Spleen (tissue), 11 donors: ENCODE results near the gene ADAMTS17. TPM values are rescaled to one million over a fixed set of nuclear protein-coding genes. Genes with fewer than 3 reads are reported as not detected.

Experiments
- DNase-seq: peaks from one replicate; pipeline ENCODE4 v3.0.0-alpha.2; 2020
- H3K27ac ChIP-seq, 8 donors: fragments of 200-600 bp; sonication (generic) in 7 of 8; 1 replicate in 4 of 8; 2 replicates in 4 of 8; pipeline versions ENCODE4 v1.5.0 to v1.8.0; 2016 to 2021; ENCODE audit warnings: inconsistent platforms in 4 of 8, mild to moderate bottlenecking in 4 of 8, moderate library complexity in 1 of 8
- H3K27me3 ChIP-seq, 7 donors: fragments of 200-600 bp; sonication (generic) in 6 of 7; replicated peaks in 1 of 7; 1 replicate in 4 of 7; 2 replicates in 3 of 7; pipeline versions ENCODE4 v1.5.0 to v1.8.0; 2016 to 2021; ENCODE audit warnings: inconsistent platforms in 3 of 7, mild to moderate bottlenecking in 1 of 7
- H3K36me3 ChIP-seq, 6 donors: fragments of 200-600 bp; sonication (generic) in 5 of 6; 1 replicate in 4 of 6; 2 replicates in 2 of 6; pipeline versions ENCODE4 v1.5.0 to v1.8.0; 2016 to 2021; ENCODE audit warnings: inconsistent platforms in 2 of 6
- H3K4me1 ChIP-seq, 6 donors: fragments of 200-600 bp; sonication (generic) in 5 of 6; 1 replicate in 3 of 6; 2 replicates in 3 of 6; pipeline versions ENCODE4 v1.5.0 to v1.8.0; 2016 to 2021; ENCODE audit warnings: inconsistent platforms in 3 of 6
- H3K4me3 ChIP-seq, 8 donors: fragments of 200-600 bp; sonication (generic) in 7 of 8; 1 replicate in 4 of 8; 2 replicates in 4 of 8; pipeline versions ENCODE4 v1.5.0 to v1.8.0; 2016 to 2021; ENCODE audit warnings: inconsistent platforms in 4 of 8, mild to moderate bottlenecking in 4 of 8, moderate library complexity in 2 of 8
- H3K9me3 ChIP-seq, 8 donors: fragments of 200-600 bp; sonication (generic) in 7 of 8; 1 replicate in 4 of 8; 2 replicates in 4 of 8; pipeline versions ENCODE4 v1.5.0 to v1.8.0; 2016 to 2021; ENCODE audit warnings: inconsistent platforms in 4 of 8
- POLR2A ChIP-seq, 3 donors: fragments of 450-650 bp; IDR thresholded peaks; one replicate each; pipeline ENCODE4 v1.5.1; 2017; ENCODE audit warnings: antibody characterized with exemption in 3 of 3, mild to moderate bottlenecking in 1 of 3
- POLR2AphosphoS5 ChIP-seq, 3 donors: sonication (generic); formaldehyde crosslinking; IDR thresholded peaks; one replicate each; pipeline ENCODE4 v1.5.1; 2017; ENCODE audit warnings: antibody characterized with exemption in 3 of 3
- WGBS, 5 donors: extraction: QIAGEN DNeasy Blood & Tissue Kit in 3 of 5; methylation state at CpG; one replicate each; pipeline versions ENCODE4 v1.1.5 to v1.1.7; 2013 to 2018; 5-methylcytosine and 5-hydroxymethylcytosine counted together
- intact Hi-C: fragments of 100-400 bp; cut with DNase I; formaldehyde crosslinking; loops from one replicate; pipeline ENCODE4 v1.15.0; 2023; ENCODE audit warnings: low total_unique reads
- polyA plus RNA-seq, 3 donors: library from polyadenylated mRNA; stranded (reverse); fragments of 200-250 nt; gene quantifications; one replicate each; pipeline ENCODE4 v1.2.1, GENCODE V29; 2013
- total RNA-seq, 7 donors: library from RNA; depleted of rRNA in 3 of 7; stranded (reverse); fragments of >200 nt in 3 of 7; fragmentation: NEBNext Ultra II Directional in 4 of 7; extraction: Animal tissue kit (Norgen Biotek cat#: 25700) in 4 of 7; gene quantifications; one replicate each; pipeline versions ENCODE4 v1.1.0 to v1.2.1, GENCODE V29; 2016 to 2021
- TF ChIP-seq, protein P1 (sequence below), 11 experiments: fragments of 200-600 bp in 7 of 11; fragments of 450-650 bp in 4 of 11; sonication (generic) in 4 of 11; IDR thresholded peaks in 8 of 11; conservative IDR thresholded peaks in 3 of 11; 1 replicate in 7 of 11; 2 replicates in 4 of 11; pipeline versions ENCODE4 v1.4.0 to v1.8.0; 2016 to 2021; ENCODE audit warnings: antibody characterized with exemption in 11 of 11, inconsistent platforms in 4 of 11, mild to moderate bottlenecking in 1 of 11
- donor health status: healthy with polysubstance abuse.
- donor health status: DM: no; HTN: no; CAD: no; lungs with moderate emphysema.
- donor health status: DM: no; HTN: no; CAD: no.
- donor health status: Bipolar disorder and iron deficiency.
- donor health status: healthy.
- donor health status: DM: no; HTN: no; CAD: no.
- donor health status: DM: yes; HTN: yes; CAD: no.

ADAMTS17 gene
- total and polyA plus RNA-seq, 10 donors: 0.21 to 13.2 (median 5.8) TPM

GRCh38 chr15:100108346-100108745 is 233.4 kb downstream of the ADAMTS17 start:
- Histone ChIP-seq H3K27me3 (no peaks in the 10 kb centered on the region), H3K4me1 (peaks cover 0 to 24% (median 17%) of the 10 kb centered on the region in 6 donors), H3K36me3 (no peaks in the 10 kb centered on the region), H3K9me3 (no peaks in the 10 kb centered on the region), H3K27ac (no peak overlapping the region), H3K4me3 (no peak overlapping the region)
- TF ChIP-seq POLR2A (IDR thresholded peaks at IDR 0.05): no peak
- no peak for TF ChIP-seq POLR2AphosphoS5 (IDR thresholded peaks at IDR 0.05)
- TF ChIP-seq, protein P1, sequence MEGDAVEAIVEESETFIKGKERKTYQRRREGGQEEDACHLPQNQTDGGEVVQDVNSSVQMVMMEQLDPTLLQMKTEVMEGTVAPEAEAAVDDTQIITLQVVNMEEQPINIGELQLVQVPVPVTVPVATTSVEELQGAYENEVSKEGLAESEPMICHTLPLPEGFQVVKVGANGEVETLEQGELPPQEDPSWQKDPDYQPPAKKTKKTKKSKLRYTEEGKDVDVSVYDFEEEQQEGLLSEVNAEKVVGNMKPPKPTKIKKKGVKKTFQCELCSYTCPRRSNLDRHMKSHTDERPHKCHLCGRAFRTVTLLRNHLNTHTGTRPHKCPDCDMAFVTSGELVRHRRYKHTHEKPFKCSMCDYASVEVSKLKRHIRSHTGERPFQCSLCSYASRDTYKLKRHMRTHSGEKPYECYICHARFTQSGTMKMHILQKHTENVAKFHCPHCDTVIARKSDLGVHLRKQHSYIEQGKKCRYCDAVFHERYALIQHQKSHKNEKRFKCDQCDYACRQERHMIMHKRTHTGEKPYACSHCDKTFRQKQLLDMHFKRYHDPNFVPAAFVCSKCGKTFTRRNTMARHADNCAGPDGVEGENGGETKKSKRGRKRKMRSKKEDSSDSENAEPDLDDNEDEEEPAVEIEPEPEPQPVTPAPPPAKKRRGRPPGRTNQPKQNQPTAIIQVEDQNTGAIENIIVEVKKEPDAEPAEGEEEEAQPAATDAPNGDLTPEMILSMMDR (IDR thresholded peaks at IDR 0.05 in 8 of 11, conservative IDR thresholded peaks at IDR 0.05 in 3 of 11): no peak
- WGBS, 5 donors: 90 to 96% (median 95%) methylated on average over 8 of the region's 8 CpGs
- intact Hi-C loops: no loop called here
- peak; percentile 37 for DNase-seq

- peaks cover 0 to 23% (median 17%) of the 10 kb centered on the region in 6 donors for H3K4me1 ChIP-seq
- no peak overlapping the region for H3K4me3 ChIP-seq
- no peaks in the 10 kb centered on the region for H3K27me3 ChIP-seq
- intact Hi-C loops: no loop called here
- WGBS, 5 donors: 91 to 97% (median 96%) methylated on average over 9 to 11 of the region's 11 CpGs
- TF ChIP-seq, protein P1 (IDR thresholded peaks at IDR 0.05 in 8 of 11, conservative IDR thresholded peaks at IDR 0.05 in 3 of 11): no peak
- no peak overlapping the region for H3K27ac ChIP-seq
- DNase-seq: peak; percentile 55
- H3K36me3 ChIP-seq: no peaks in the 10 kb centered on the region
- no peaks in the 10 kb centered on the region for H3K9me3 ChIP-seq
Observed at GRCh38 chr15:100107606-100108225, 234.1 kb downstream of the ADAMTS17 start.

- TF ChIP-seq POLR2AphosphoS5 (IDR thresholded peaks at IDR 0.05): no peak
- no peak for TF ChIP-seq POLR2A (IDR thresholded peaks at IDR 0.05)
- TF ChIP-seq, protein P1 (IDR thresholded peaks at IDR 0.05 in 8 of 11, conservative IDR thresholded peaks at IDR 0.05 in 3 of 11): no peak
- 92 to 98% (median 95%) methylated on average over 8 of the region's 8 CpGs for WGBS, 5 donors
- no peaks in the 10 kb centered on the region for H3K36me3 ChIP-seq
- intact Hi-C loops: no loop called here
- peaks cover 0 to 18% (median 13%) of the 10 kb centered on the region in 6 donors for H3K4me1 ChIP-seq
- H3K27ac ChIP-seq: no peak overlapping the region
- peak; percentile 18 for DNase-seq
- H3K9me3 ChIP-seq: no peaks in the 10 kb centered on the region
- H3K27me3 ChIP-seq: no peaks in the 10 kb centered on the region
- H3K4me3 ChIP-seq: no peak overlapping the region
Observed at GRCh38 chr15:100107151-100107550, 234.6 kb downstream of the ADAMTS17 start.

GRCh38 chr15:100106732-100107131 is 235.0 kb downstream of the ADAMTS17 start:
- Histone ChIP-seq H3K4me1 (peaks cover 0 to 13% (median 9%) of the 10 kb centered on the region in 6 donors), H3K36me3 (no peaks in the 10 kb centered on the region), H3K27ac (no peak overlapping the region), H3K4me3 (no peak overlapping the region), H3K9me3 (no peaks in the 10 kb centered on the region), H3K27me3 (no peaks in the 10 kb centered on the region)
- no peak for TF ChIP-seq POLR2A (IDR thresholded peaks at IDR 0.05)
- TF ChIP-seq, protein P1 (IDR thresholded peaks at IDR 0.05 in 8 of 11, conservative IDR thresholded peaks at IDR 0.05 in 3 of 11): no peak
- TF ChIP-seq POLR2AphosphoS5 (IDR thresholded peaks at IDR 0.05): no peak
- peak; percentile 27 for DNase-seq
- WGBS, 5 donors: 81 to 96% (median 86%) methylated on average over 7 to 8 of the region's 8 CpGs
- intact Hi-C loops: no loop called here
